Memory B cell (primary cell): ENCODE data around the gene GRM1.

ENCODE experiments used
- ATAC-seq: fragments of 150-1000 bp; cut with Tn5 transposase; 2 replicates; pipeline ENCODE4 v1.10.0; 2021; ENCODE audit warnings: low read depth, mild to moderate bottlenecking, moderate library complexity
- DNase-seq, 2 donors: peaks; one replicate each; pipeline ENCODE4 v3.0.0; 2022; ENCODE audit warnings: low spot score in 2 of 2
- H3K27ac Mint-ChIP-seq: one replicate; pipeline ENCODE4 v1.8.0; 2022; ENCODE audit warnings: mild to moderate bottlenecking, moderate library complexity, mixed read lengths
- H3K27me3 Mint-ChIP-seq: one replicate; pipeline ENCODE4 v1.8.0; 2022; ENCODE audit warnings: mixed read lengths
- H3K36me3 Mint-ChIP-seq: one replicate; pipeline ENCODE4 v1.8.0; 2022; ENCODE audit warnings: mild to moderate bottlenecking, mixed read lengths
- H3K4me1 Mint-ChIP-seq: one replicate; pipeline ENCODE4 v1.8.0; 2022; ENCODE audit warnings: mixed read lengths
- H3K4me3 Mint-ChIP-seq: one replicate; pipeline ENCODE4 v1.8.0; 2022; ENCODE audit warnings: mild to moderate bottlenecking, moderate library complexity, mixed read lengths
- H3K9me3 Mint-ChIP-seq: one replicate; pipeline ENCODE4 v1.8.0; 2022; ENCODE audit warnings: mixed read lengths

Gene GRM1

GRCh38 chr6:146282837-146283236 is 254.0 kb downstream of the GRM1 start:
- Mint-ChIP-seq H3K27ac (no peak overlapping the region), H3K4me1 (no peaks in the 10 kb centered on the region), H3K9me3 (peaks cover 5% of the 10 kb centered on the region), H3K36me3 (no peaks in the 10 kb centered on the region), H3K27me3 (peaks cover 1% of the 10 kb centered on the region), H3K4me3 (no peak overlapping the region)
- DNase-seq (no peak), ATAC-seq (no peak)

GRCh38 chr6:146284311-146284710 is 255.4 kb downstream of the GRM1 start:
- DNase-seq (no peak), ATAC-seq (no peak)
- Mint-ChIP-seq H3K27ac (no peak overlapping the region), H3K36me3 (no peaks in the 10 kb centered on the region), H3K27me3 (peaks cover 1% of the 10 kb centered on the region), H3K4me3 (no peak overlapping the region), H3K4me1 (no peaks in the 10 kb centered on the region), H3K9me3 (peaks cover 5% of the 10 kb centered on the region)

GRCh38 chr6:146286961-146287360 is 258.1 kb downstream of the GRM1 start:
- no peak for ATAC-seq
- Mint-ChIP-seq H3K4me1 (no peaks in the 10 kb centered on the region), H3K9me3 (peaks cover 5% of the 10 kb centered on the region), H3K27me3 (no peaks in the 10 kb centered on the region), H3K4me3 (no peak overlapping the region), H3K27ac (no peak overlapping the region), H3K36me3 (no peaks in the 10 kb centered on the region)
- no peak for DNase-seq

GRCh38 chr6:146287691-146288369 is 259.0 kb downstream of the GRM1 start:
- H3K9me3 Mint-ChIP-seq = peaks cover 5% of the 10 kb centered on the region
- no peaks in the 10 kb centered on the region for H3K4me1 Mint-ChIP-seq
- DNase-seq (no peak), ATAC-seq (no peak)
- no peaks in the 10 kb centered on the region for H3K36me3 Mint-ChIP-seq
- H3K27ac Mint-ChIP-seq = no peak overlapping the region
- no peak overlapping the region for H3K4me3 Mint-ChIP-seq
- H3K27me3 Mint-ChIP-seq = no peaks in the 10 kb centered on the region

GRCh38 chr6:146289816-146290588 is 261.1 kb downstream of the GRM1 start:
- Mint-ChIP-seq H3K27me3 (no peaks in the 10 kb centered on the region), H3K4me3 (no peak overlapping the region), H3K4me1 (no peaks in the 10 kb centered on the region), H3K36me3 (no peaks in the 10 kb centered on the region), H3K27ac (no peak overlapping the region), H3K9me3 (peaks cover 3% of the 10 kb centered on the region)
- ATAC-seq (no peak), DNase-seq (no peak)

- Mint-ChIP-seq H3K27ac (no peak overlapping the region), H3K4me3 (no peak overlapping the region), H3K27me3 (no peaks in the 10 kb centered on the region), H3K36me3 (no peaks in the 10 kb centered on the region), H3K9me3 (no peaks in the 10 kb centered on the region), H3K4me1 (no peaks in the 10 kb centered on the region)
- DNase-seq = no peak
- no peak for ATAC-seq
These were observed 261.7 kb downstream of the GRM1 start for GRCh38 chr6:146290589-146290901.

GRCh38 chr6:146292506-146292905 is 263.6 kb downstream of the GRM1 start:
- ATAC-seq = no peak
- DNase-seq = no peak
- H3K27me3 Mint-ChIP-seq = no peaks in the 10 kb centered on the region

GRCh38 chr6:146295695-146296094 is 266.8 kb downstream of the GRM1 start:
- H3K9me3 Mint-ChIP-seq = no peaks in the 10 kb centered on the region
- H3K27ac Mint-ChIP-seq = no peak overlapping the region
- no peak overlapping the region for H3K4me3 Mint-ChIP-seq
- no peaks in the 10 kb centered on the region for H3K4me1 Mint-ChIP-seq
- no peaks in the 10 kb centered on the region for H3K27me3 Mint-ChIP-seq
- DNase-seq (no peak), ATAC-seq (no peak)
- no peaks in the 10 kb centered on the region for H3K36me3 Mint-ChIP-seq

More at GRCh38 chr6:146292506-146292905, 263.6 kb downstream of the GRM1 start:
- H3K36me3 Mint-ChIP-seq = no peaks in the 10 kb centered on the region
- H3K4me3 Mint-ChIP-seq = no peak overlapping the region
- no peaks in the 10 kb centered on the region for H3K4me1 Mint-ChIP-seq
- no peak overlapping the region for H3K27ac Mint-ChIP-seq
- H3K9me3 Mint-ChIP-seq = no peaks in the 10 kb centered on the region

GRCh38 chr6:146297815-146298214 is 269.0 kb downstream of the GRM1 start:
- H3K9me3 Mint-ChIP-seq = no peaks in the 10 kb centered on the region
- no peak for DNase-seq
- H3K4me3 Mint-ChIP-seq = no peak overlapping the region
- ATAC-seq = no peak
- H3K27me3 Mint-ChIP-seq = no peaks in the 10 kb centered on the region
- H3K27ac Mint-ChIP-seq = no peak overlapping the region
- H3K36me3 Mint-ChIP-seq = no peaks in the 10 kb centered on the region
- H3K4me1 Mint-ChIP-seq = no peaks in the 10 kb centered on the region

GRCh38 chr6:146300521-146300920 is 271.7 kb downstream of the GRM1 start:
- no peaks in the 10 kb centered on the region for H3K4me1 Mint-ChIP-seq
- no peaks in the 10 kb centered on the region for H3K36me3 Mint-ChIP-seq
- DNase-seq = no peak
- H3K4me3 Mint-ChIP-seq = no peak overlapping the region
- no peaks in the 10 kb centered on the region for H3K27me3 Mint-ChIP-seq
- no peaks in the 10 kb centered on the region for H3K9me3 Mint-ChIP-seq
- ATAC-seq = no peak
- H3K27ac Mint-ChIP-seq = no peak overlapping the region

GRCh38 chr6:146301764-146302163 is 272.9 kb downstream of the GRM1 start:
- no peaks in the 10 kb centered on the region for H3K36me3 Mint-ChIP-seq
- H3K9me3 Mint-ChIP-seq = peaks cover 2% of the 10 kb centered on the region

GRCh38 chr6:146302994-146303393 is 274.1 kb downstream of the GRM1 start:
- H3K27ac Mint-ChIP-seq = no peak overlapping the region
- H3K4me3 Mint-ChIP-seq = no peak overlapping the region
- no peaks in the 10 kb centered on the region for H3K27me3 Mint-ChIP-seq
- ATAC-seq (no peak), DNase-seq (no peak)
- H3K4me1 Mint-ChIP-seq = no peaks in the 10 kb centered on the region
- peaks cover 2% of the 10 kb centered on the region for H3K9me3 Mint-ChIP-seq
- H3K36me3 Mint-ChIP-seq = no peaks in the 10 kb centered on the region

More at GRCh38 chr6:146301764-146302163, 272.9 kb downstream of the GRM1 start:
- no peak for ATAC-seq
- no peaks in the 10 kb centered on the region for H3K27me3 Mint-ChIP-seq
- no peak overlapping the region for H3K4me3 Mint-ChIP-seq
- no peak for DNase-seq
- no peak overlapping the region for H3K27ac Mint-ChIP-seq
- H3K4me1 Mint-ChIP-seq = no peaks in the 10 kb centered on the region

GRCh38 chr6:146304181-146304580 is 275.3 kb downstream of the GRM1 start:
- ATAC-seq (no peak), DNase-seq (no peak)
- Mint-ChIP-seq H3K27ac (no peak overlapping the region), H3K4me3 (no peak overlapping the region), H3K4me1 (no peaks in the 10 kb centered on the region), H3K27me3 (no peaks in the 10 kb centered on the region), H3K9me3 (peaks cover 2% of the 10 kb centered on the region), H3K36me3 (no peaks in the 10 kb centered on the region)

GRCh38 chr6:146305092-146305491 is 276.2 kb downstream of the GRM1 start:
- H3K4me1 Mint-ChIP-seq = no peaks in the 10 kb centered on the region
- no peaks in the 10 kb centered on the region for H3K36me3 Mint-ChIP-seq
- ATAC-seq (no peak), DNase-seq (no peak)
- H3K9me3 Mint-ChIP-seq = peaks cover 2% of the 10 kb centered on the region
- H3K4me3 Mint-ChIP-seq = no peak overlapping the region
- no peaks in the 10 kb centered on the region for H3K27me3 Mint-ChIP-seq
- H3K27ac Mint-ChIP-seq = no peak overlapping the region

- peaks cover 2% of the 10 kb centered on the region for H3K9me3 Mint-ChIP-seq
- no peak overlapping the region for H3K27ac Mint-ChIP-seq
- ATAC-seq (no peak), DNase-seq (no peak)
- H3K4me1 Mint-ChIP-seq = no peaks in the 10 kb centered on the region
- H3K27me3 Mint-ChIP-seq = no peaks in the 10 kb centered on the region
- no peaks in the 10 kb centered on the region for H3K36me3 Mint-ChIP-seq
- H3K4me3 Mint-ChIP-seq = no peak overlapping the region
These were observed 277.1 kb downstream of the GRM1 start for GRCh38 chr6:146305951-146306350.
